ENCODE results near the gene ZNF217.

ZNF217 gene

GRCh38 chr20:53574819-53575218 lies 18.8 kb downstream of the ZNF217 start:
- CTCF ChIA-PET: interaction anchor here (0.7 to 8.9 kb wide), 4 partner anchors 9 to 363 kb away, joined by 3 to 127 read pairs (median 4); no protein-coding TSS in a partner anchor
- peaks cover 12 to 16% (median 14%) of the 10 kb centered on the region in 4 experiments for H3K4me1 ChIP-seq (ENCODE audit: control extremely low read depth in 1 of 4, control insufficient read depth in 4 of 4, insufficient read depth in 4 of 4, low read length in 3 of 4)
- no peak for DNase-seq
- H3K27ac ChIP-seq (ENCODE audit: insufficient read depth in 1 of 2, low read depth in 1 of 2, low read length in 2 of 2, poor library complexity in 1 of 2, severe bottlenecking in 2 of 2): no peak overlapping the region
- 98% methylated on average over 5 of the region's 6 CpGs for WGBS (ENCODE audit: insufficient coverage)
- H3K27me3 ChIP-seq (replicated peaks in 2 of 5; ENCODE audit: control insufficient read depth in 4 of 5, insufficient read depth in 5 of 5, low read length in 4 of 5): no peaks in the 10 kb centered on the region
- H3K36me3 ChIP-seq (ENCODE audit: control insufficient read depth in 4 of 4, insufficient read depth in 4 of 4, low read length in 3 of 4): peaks cover 36 to 84% (median 63%) of the 10 kb centered on the region in 4 experiments
- POLR2A ChIA-PET: interaction anchor here (0.7 kb wide), 1 partner anchor 1671 kb away, joined by 4 read pairs; no protein-coding TSS in a partner anchor
- no peak overlapping the region for H3K4me3 ChIP-seq (ENCODE audit: control insufficient read depth in 1 of 7, extremely low read depth in 1 of 7, insufficient read depth in 4 of 7, low read depth in 2 of 7, low read length in 6 of 7)
- H3K9me3 ChIP-seq (ENCODE audit: control extremely low read depth in 1 of 5, control insufficient read depth in 4 of 5, insufficient read depth in 2 of 5, low read depth in 1 of 5, low read length in 4 of 5): no peaks in the 10 kb centered on the region

- no peak for DNase-seq
- WGBS (ENCODE audit: insufficient coverage): 95% methylated on average over 8 of the region's 14 CpGs
- H3K9me3 ChIP-seq (ENCODE audit: control extremely low read depth in 1 of 5, control insufficient read depth in 4 of 5, insufficient read depth in 2 of 5, low read depth in 1 of 5, low read length in 4 of 5): no peaks in the 10 kb centered on the region
- ChIA-PET CTCF (interaction anchor here (1.0 to 8.9 kb wide), 2 partner anchors 212 to 364 kb away, joined by 5 to 127 read pairs; no protein-coding TSS in a partner anchor), POLR2A (interaction anchor here (0.7 kb wide), 1 partner anchor 1670 kb away, joined by 4 read pairs; no protein-coding TSS in a partner anchor)
- peaks cover 7 to 11% (median 9%) of the 10 kb centered on the region in 4 experiments for H3K4me1 ChIP-seq (ENCODE audit: control extremely low read depth in 1 of 4, control insufficient read depth in 4 of 4, insufficient read depth in 4 of 4, low read length in 3 of 4)
- no peak overlapping the region for H3K27ac ChIP-seq (ENCODE audit: insufficient read depth in 1 of 2, low read depth in 1 of 2, low read length in 2 of 2, poor library complexity in 1 of 2, severe bottlenecking in 2 of 2)
- H3K4me3 ChIP-seq (ENCODE audit: control insufficient read depth in 1 of 7, extremely low read depth in 1 of 7, insufficient read depth in 4 of 7, low read depth in 2 of 7, low read length in 6 of 7): no peak overlapping the region
- no peaks in the 10 kb centered on the region for H3K27me3 ChIP-seq (replicated peaks in 2 of 5; ENCODE audit: control insufficient read depth in 4 of 5, insufficient read depth in 5 of 5, low read length in 4 of 5)
- peaks cover 38 to 87% (median 64%) of the 10 kb centered on the region in 4 experiments for H3K36me3 ChIP-seq (ENCODE audit: control insufficient read depth in 4 of 4, insufficient read depth in 4 of 4, low read length in 3 of 4)
Observed at GRCh38 chr20:53574259-53574789, 19.3 kb downstream of the ZNF217 start.

GRCh38 chr20:53571555-53572286 lies 21.9 kb downstream of the ZNF217 start:
- Histone ChIP-seq H3K9me3 (ENCODE audit: control extremely low read depth in 1 of 5, control insufficient read depth in 4 of 5, insufficient read depth in 2 of 5, low read depth in 1 of 5, low read length in 4 of 5) (no peaks in the 10 kb centered on the region), H3K4me3 (ENCODE audit: control insufficient read depth in 1 of 7, extremely low read depth in 1 of 7, insufficient read depth in 4 of 7, low read depth in 2 of 7, low read length in 6 of 7) (no peak overlapping the region), H3K36me3 (ENCODE audit: control insufficient read depth in 4 of 4, insufficient read depth in 4 of 4, low read length in 3 of 4) (peaks cover 38 to 96% (median 69%) of the 10 kb centered on the region in 4 experiments), H3K27me3 (replicated peaks in 2 of 5; ENCODE audit: control insufficient read depth in 4 of 5, insufficient read depth in 5 of 5, low read length in 4 of 5) (no peaks in the 10 kb centered on the region), H3K27ac (ENCODE audit: insufficient read depth in 1 of 2, low read depth in 1 of 2, low read length in 2 of 2, poor library complexity in 1 of 2, severe bottlenecking in 2 of 2) (no peak overlapping the region), H3K4me1 (ENCODE audit: control extremely low read depth in 1 of 4, control insufficient read depth in 4 of 4, insufficient read depth in 4 of 4, low read length in 3 of 4) (no peaks in the 10 kb centered on the region)
- ChIA-PET POLR2A (no interaction called here), CTCF (interaction anchor here (0.6 to 0.7 kb wide), 2 partner anchors 78 to 368 kb away, joined by 3 to 4 read pairs; no protein-coding TSS in a partner anchor)
- no peak for DNase-seq
- WGBS (ENCODE audit: insufficient coverage): 98% methylated on average over 7 of the region's 10 CpGs

GRCh38 chr20:53570446-53571276 lies 23.0 kb downstream of the ZNF217 start:
- no peaks in the 10 kb centered on the region for H3K9me3 ChIP-seq (ENCODE audit: control extremely low read depth in 1 of 5, control insufficient read depth in 4 of 5, insufficient read depth in 2 of 5, low read depth in 1 of 5, low read length in 4 of 5)
- ChIA-PET POLR2A (no interaction called here), CTCF (interaction anchor here (1.0 to 1.1 kb wide), 2 partner anchors 7 to 369 kb away, joined by 3 read pairs; no protein-coding TSS in a partner anchor)
- 95% methylated on average over 9 of the region's 12 CpGs for WGBS (ENCODE audit: insufficient coverage)
- DNase-seq: no peak
- no peak overlapping the region for H3K27ac ChIP-seq (ENCODE audit: insufficient read depth in 1 of 2, low read depth in 1 of 2, low read length in 2 of 2, poor library complexity in 1 of 2, severe bottlenecking in 2 of 2)
- H3K4me3 ChIP-seq (ENCODE audit: control insufficient read depth in 1 of 7, extremely low read depth in 1 of 7, insufficient read depth in 4 of 7, low read depth in 2 of 7, low read length in 6 of 7): no peak overlapping the region
- H3K4me1 ChIP-seq (ENCODE audit: control extremely low read depth in 1 of 4, control insufficient read depth in 4 of 4, insufficient read depth in 4 of 4, low read length in 3 of 4): no peaks in the 10 kb centered on the region
- peaks cover 29 to 95% (median 63%) of the 10 kb centered on the region in 4 experiments for H3K36me3 ChIP-seq (ENCODE audit: control insufficient read depth in 4 of 4, insufficient read depth in 4 of 4, low read length in 3 of 4)
- no peaks in the 10 kb centered on the region for H3K27me3 ChIP-seq (replicated peaks in 2 of 5; ENCODE audit: control insufficient read depth in 4 of 5, insufficient read depth in 5 of 5, low read length in 4 of 5)

- H3K27ac ChIP-seq (ENCODE audit: insufficient read depth in 1 of 2, low read depth in 1 of 2, low read length in 2 of 2, poor library complexity in 1 of 2, severe bottlenecking in 2 of 2): no peak overlapping the region
- WGBS (ENCODE audit: insufficient coverage): 88% methylated on average over 1 of the region's 7 CpGs
- ChIA-PET CTCF (interaction anchor here (0.6 to 1.4 kb wide), 7 partner anchors 8 to 630 kb away, joined by 3 to 4 read pairs (median 4); no protein-coding TSS in a partner anchor), POLR2A (no interaction called here)
- H3K4me1 ChIP-seq (ENCODE audit: control extremely low read depth in 1 of 4, control insufficient read depth in 4 of 4, insufficient read depth in 4 of 4, low read length in 3 of 4): no peaks in the 10 kb centered on the region
- no peak overlapping the region for H3K4me3 ChIP-seq (ENCODE audit: control insufficient read depth in 1 of 7, extremely low read depth in 1 of 7, insufficient read depth in 4 of 7, low read depth in 2 of 7, low read length in 6 of 7)
- peaks cover 28 to 93% (median 59%) of the 10 kb centered on the region in 4 experiments for H3K36me3 ChIP-seq (ENCODE audit: control insufficient read depth in 4 of 4, insufficient read depth in 4 of 4, low read length in 3 of 4)
- H3K27me3 ChIP-seq (replicated peaks in 2 of 5; ENCODE audit: control insufficient read depth in 4 of 5, insufficient read depth in 5 of 5, low read length in 4 of 5): no peaks in the 10 kb centered on the region
- DNase-seq: no peak
- H3K9me3 ChIP-seq (ENCODE audit: control extremely low read depth in 1 of 5, control insufficient read depth in 4 of 5, insufficient read depth in 2 of 5, low read depth in 1 of 5, low read length in 4 of 5): no peaks in the 10 kb centered on the region
Observed at GRCh38 chr20:53569606-53570307, 23.9 kb downstream of the ZNF217 start.

- Histone ChIP-seq H3K36me3 (ENCODE audit: control insufficient read depth in 4 of 4, insufficient read depth in 4 of 4, low read length in 3 of 4) (peaks cover 27 to 87% (median 56%) of the 10 kb centered on the region in 4 experiments), H3K27me3 (replicated peaks in 2 of 5; ENCODE audit: control insufficient read depth in 4 of 5, insufficient read depth in 5 of 5, low read length in 4 of 5) (no peaks in the 10 kb centered on the region), H3K4me3 (ENCODE audit: control insufficient read depth in 1 of 7, extremely low read depth in 1 of 7, insufficient read depth in 4 of 7, low read depth in 2 of 7, low read length in 6 of 7) (no peak overlapping the region)
Observed at GRCh38 chr20:53569005-53569404, 24.6 kb downstream of the ZNF217 start.

More at GRCh38 chr20:53569005-53569404, 24.6 kb downstream of the ZNF217 start:
- DNase-seq: no peak
- H3K27ac ChIP-seq (ENCODE audit: insufficient read depth in 1 of 2, low read depth in 1 of 2, low read length in 2 of 2, poor library complexity in 1 of 2, severe bottlenecking in 2 of 2): no peak overlapping the region
- no CpG with 5 or more reads among the region's 2 CpGs for WGBS (ENCODE audit: insufficient coverage)
- ChIA-PET CTCF (interaction anchor here (1.1 to 1.4 kb wide), 5 partner anchors 9 to 631 kb away, joined by 3 to 4 read pairs (median 4); no protein-coding TSS in a partner anchor), POLR2A (no interaction called here)
- H3K4me1 ChIP-seq (ENCODE audit: control extremely low read depth in 1 of 4, control insufficient read depth in 4 of 4, insufficient read depth in 4 of 4, low read length in 3 of 4): no peaks in the 10 kb centered on the region
- no peaks in the 10 kb centered on the region for H3K9me3 ChIP-seq (ENCODE audit: control extremely low read depth in 1 of 5, control insufficient read depth in 4 of 5, insufficient read depth in 2 of 5, low read depth in 1 of 5, low read length in 4 of 5)
